ENCODE measurements around the gene SCN2B. TPM values are rescaled to one million over a fixed set of nuclear protein-coding genes. Genes with fewer than 3 reads are reported as not detected.

SCN2B gene
- total RNA-seq, 4 donors from 2014 or later: 0.37 to 9.3 TPM; not detected in 2

DNA sequence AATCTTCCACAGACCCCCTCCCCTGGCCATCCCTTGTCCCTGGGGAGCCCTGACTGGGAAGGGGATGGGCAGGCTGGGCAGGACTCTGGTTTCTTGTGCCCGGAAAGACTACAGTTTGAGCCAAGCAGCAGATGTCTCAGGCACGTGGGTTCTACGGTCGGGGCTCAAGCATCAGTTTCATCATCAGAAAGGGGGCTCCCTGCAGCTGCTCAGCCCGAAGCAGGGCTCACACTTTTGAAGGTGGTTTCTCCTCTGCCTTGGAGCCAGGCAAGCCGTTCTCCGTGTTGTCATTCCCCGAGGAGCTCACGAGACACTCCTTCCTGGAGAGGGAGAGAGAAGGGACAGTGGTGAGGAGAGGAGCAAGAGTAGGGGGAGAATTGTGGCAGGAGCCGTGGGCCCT is 39.6 kb downstream of the SCN2B start:
- no peak for DNase-seq

GRCh38 chr11:118136341-118136740 is 40.1 kb downstream of the SCN2B start:
- Histone ChIP-seq H3K4me1 (no peaks in the 10 kb centered on the region), H3K27ac (no peak overlapping the region), H3K4me3 (no peak overlapping the region), H3K9me3 (no peaks in the 10 kb centered on the region), H3K36me3 (no peaks in the 10 kb centered on the region), H3K27me3 (no peaks in the 10 kb centered on the region)
- intact Hi-C loops (cut with DNase I; ENCODE audit: low total_unique reads): no loop called here
- TF ChIP-seq, protein P1, sequence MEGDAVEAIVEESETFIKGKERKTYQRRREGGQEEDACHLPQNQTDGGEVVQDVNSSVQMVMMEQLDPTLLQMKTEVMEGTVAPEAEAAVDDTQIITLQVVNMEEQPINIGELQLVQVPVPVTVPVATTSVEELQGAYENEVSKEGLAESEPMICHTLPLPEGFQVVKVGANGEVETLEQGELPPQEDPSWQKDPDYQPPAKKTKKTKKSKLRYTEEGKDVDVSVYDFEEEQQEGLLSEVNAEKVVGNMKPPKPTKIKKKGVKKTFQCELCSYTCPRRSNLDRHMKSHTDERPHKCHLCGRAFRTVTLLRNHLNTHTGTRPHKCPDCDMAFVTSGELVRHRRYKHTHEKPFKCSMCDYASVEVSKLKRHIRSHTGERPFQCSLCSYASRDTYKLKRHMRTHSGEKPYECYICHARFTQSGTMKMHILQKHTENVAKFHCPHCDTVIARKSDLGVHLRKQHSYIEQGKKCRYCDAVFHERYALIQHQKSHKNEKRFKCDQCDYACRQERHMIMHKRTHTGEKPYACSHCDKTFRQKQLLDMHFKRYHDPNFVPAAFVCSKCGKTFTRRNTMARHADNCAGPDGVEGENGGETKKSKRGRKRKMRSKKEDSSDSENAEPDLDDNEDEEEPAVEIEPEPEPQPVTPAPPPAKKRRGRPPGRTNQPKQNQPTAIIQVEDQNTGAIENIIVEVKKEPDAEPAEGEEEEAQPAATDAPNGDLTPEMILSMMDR (IDR thresholded peaks at IDR 0.05): no peak
- no peak for TF ChIP-seq POLR2A (IDR thresholded peaks at IDR 0.05)
- DNase-seq: no peak

More for the DNA sequence above, 39.6 kb downstream of the SCN2B start:
- Histone ChIP-seq H3K27ac (no peak overlapping the region), H3K4me3 (no peak overlapping the region), H3K27me3 (no peaks in the 10 kb centered on the region), H3K4me1 (no peaks in the 10 kb centered on the region), H3K36me3 (no peaks in the 10 kb centered on the region), H3K9me3 (no peaks in the 10 kb centered on the region)
- no peak for TF ChIP-seq POLR2A (IDR thresholded peaks at IDR 0.05)
- TF ChIP-seq, protein P1 (IDR thresholded peaks at IDR 0.05): no peak
- intact Hi-C loops (cut with DNase I; ENCODE audit: low total_unique reads): no loop called here

- H3K27me3 ChIP-seq: no peaks in the 10 kb centered on the region
- intact Hi-C loops (cut with DNase I; ENCODE audit: low total_unique reads): no loop called here
- no peak for TF ChIP-seq POLR2A (IDR thresholded peaks at IDR 0.05)
- TF ChIP-seq, protein P1 (IDR thresholded peaks at IDR 0.05): no peak
Measured at GRCh38 chr11:118135796-118136165, 40.7 kb downstream of the SCN2B start.

DNA sequence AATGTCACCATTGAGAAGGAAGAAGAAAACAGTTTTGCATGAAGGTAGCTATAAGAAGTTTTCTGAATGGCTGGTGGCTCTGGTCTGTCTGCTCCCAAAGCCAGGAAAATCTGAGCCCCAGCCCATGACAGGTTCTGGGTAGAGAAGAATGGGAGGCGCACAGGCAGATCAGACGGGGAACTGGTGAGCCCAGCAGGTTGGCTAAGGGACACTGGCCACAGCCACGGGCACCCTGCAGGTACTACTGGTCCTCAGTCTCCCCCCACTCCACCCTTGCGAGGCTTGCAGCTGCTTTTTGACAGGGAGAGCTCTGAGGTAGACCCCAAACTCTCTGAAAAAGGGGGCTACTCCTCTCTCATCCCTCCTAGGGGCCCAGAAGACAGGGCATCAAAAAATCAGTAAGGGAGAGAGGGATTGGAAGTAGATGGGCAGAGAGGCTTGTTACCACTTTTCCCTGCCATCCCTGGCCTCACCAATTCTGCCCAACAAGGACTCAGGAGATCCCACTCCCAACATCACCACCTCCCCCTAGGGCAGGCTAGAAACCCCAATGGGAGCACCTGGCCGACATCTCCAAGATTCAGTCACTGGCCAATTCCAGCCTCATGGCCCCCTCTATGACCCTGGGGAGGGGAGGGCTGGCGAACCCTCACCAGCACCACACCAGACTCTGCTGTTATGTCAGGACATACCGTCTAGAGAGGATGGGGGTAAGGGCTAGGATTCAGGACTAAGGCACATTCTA is 41.2 kb downstream of the SCN2B start:
- TF ChIP-seq POLR2A (IDR thresholded peaks at IDR 0.05): no peak
- TF ChIP-seq, protein P1 (IDR thresholded peaks at IDR 0.05): no peak
- no peaks in the 10 kb centered on the region for H3K27me3 ChIP-seq
- H3K27ac ChIP-seq: no peak overlapping the region
- H3K9me3 ChIP-seq: no peaks in the 10 kb centered on the region
- no peak for DNase-seq
- intact Hi-C loops (cut with DNase I; ENCODE audit: low total_unique reads): no loop called here
- no peaks in the 10 kb centered on the region for H3K36me3 ChIP-seq
- H3K4me3 ChIP-seq: no peak overlapping the region
- no peaks in the 10 kb centered on the region for H3K4me1 ChIP-seq

More at GRCh38 chr11:118135796-118136165, 40.7 kb downstream of the SCN2B start:
- H3K36me3 ChIP-seq: no peaks in the 10 kb centered on the region
- DNase-seq: no peak
- no peaks in the 10 kb centered on the region for H3K4me1 ChIP-seq
- no peak overlapping the region for H3K27ac ChIP-seq
- H3K9me3 ChIP-seq: no peaks in the 10 kb centered on the region
- H3K4me3 ChIP-seq: no peak overlapping the region

- no peak for TF ChIP-seq POLR2A (IDR thresholded peaks at IDR 0.05)
- TF ChIP-seq, protein P1 (IDR thresholded peaks at IDR 0.05): no peak
- no peak overlapping the region for H3K4me3 ChIP-seq
Measured at GRCh38 chr11:118133816-118134215, 42.6 kb downstream of the SCN2B start.

More at GRCh38 chr11:118133816-118134215, 42.6 kb downstream of the SCN2B start:
- no peak for DNase-seq
- no peaks in the 10 kb centered on the region for H3K9me3 ChIP-seq
- H3K27me3 ChIP-seq: no peaks in the 10 kb centered on the region
- intact Hi-C loops (cut with DNase I; ENCODE audit: low total_unique reads): no loop called here
- no peak overlapping the region for H3K27ac ChIP-seq
- H3K36me3 ChIP-seq: no peaks in the 10 kb centered on the region
- no peaks in the 10 kb centered on the region for H3K4me1 ChIP-seq

Measured in uterus (tissue), 4 donors.